ENCODE data around the gene IPMK.
A peak's percentile ranks its signal among the peaks of the same experiment; 100 is the strongest.
"Not testable (repeated sequence)": the region's sequence is repeated elsewhere in the genome, so short reads cannot be mapped to it uniquely, and the experiment has no call there.

IPMK gene

DNA sequence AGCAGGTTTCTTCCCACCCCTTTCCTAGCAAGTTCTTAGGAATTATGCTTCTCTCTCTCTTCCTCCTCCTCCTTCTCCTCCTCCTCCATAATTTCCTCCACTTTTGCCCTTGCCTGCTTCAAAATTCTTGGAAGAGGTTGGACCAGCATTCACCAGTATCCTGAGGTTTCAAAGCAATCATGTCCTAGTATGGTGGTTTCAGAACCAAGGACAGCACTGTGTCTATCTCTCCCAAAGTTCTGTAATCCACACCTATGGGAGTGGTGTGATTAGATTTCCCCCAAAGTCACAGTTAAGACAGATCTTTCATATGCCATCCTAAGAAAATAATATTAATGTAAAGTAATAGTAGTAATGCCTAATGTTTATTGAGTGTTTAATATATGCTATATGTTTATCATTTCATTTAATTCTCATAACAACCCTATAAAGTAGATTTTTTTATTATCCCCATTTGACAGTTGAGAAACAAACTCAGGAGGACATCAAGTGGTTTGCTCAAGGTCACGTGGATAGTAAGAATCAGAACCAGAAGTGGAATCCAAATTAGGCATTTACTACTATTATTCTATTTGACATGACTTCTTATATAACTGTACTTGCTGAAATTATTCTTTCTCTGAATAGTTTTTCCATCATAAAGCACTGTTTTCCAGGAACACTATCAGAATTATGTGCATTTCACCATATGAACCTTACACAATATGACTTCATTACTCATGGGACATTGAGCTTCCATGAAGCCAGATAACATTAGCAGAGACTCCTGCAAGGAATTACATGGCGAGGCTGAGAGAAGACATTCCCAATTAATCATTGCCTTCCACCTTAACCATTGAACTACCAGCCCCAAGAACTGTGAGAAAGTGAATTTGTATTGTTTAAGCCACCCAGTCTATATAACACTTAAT lies 91.4 kb downstream of the IPMK start:
- no peak for DNase-seq
- in situ Hi-C loops (cut with MboI; ENCODE audit: low pct_unique_long_range_greater_than_20kb, low sequenced_read_pairs) = no loop called here

DNA sequence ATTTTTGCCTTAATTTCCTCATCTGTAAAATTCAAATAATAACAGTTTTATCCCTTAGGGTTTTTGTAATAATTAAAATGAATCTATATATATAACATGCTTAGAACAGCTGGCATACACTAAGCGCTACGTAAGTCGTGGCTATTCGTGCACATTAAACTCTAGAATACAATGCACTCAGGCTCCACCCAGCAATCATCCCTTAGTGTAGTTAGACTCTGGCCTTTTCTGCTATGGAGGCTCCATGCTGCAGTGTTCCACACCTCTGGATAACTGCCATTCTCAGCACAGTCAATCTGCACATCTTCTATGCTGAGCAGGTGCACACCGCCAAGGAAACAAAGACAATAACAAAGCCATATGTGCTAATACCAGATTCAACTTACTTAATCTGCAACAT lies 92.9 kb downstream of the IPMK start:
- in situ Hi-C loops (cut with MboI; ENCODE audit: low pct_unique_long_range_greater_than_20kb, low sequenced_read_pairs) = no loop called here
- no peak for DNase-seq

DNA sequence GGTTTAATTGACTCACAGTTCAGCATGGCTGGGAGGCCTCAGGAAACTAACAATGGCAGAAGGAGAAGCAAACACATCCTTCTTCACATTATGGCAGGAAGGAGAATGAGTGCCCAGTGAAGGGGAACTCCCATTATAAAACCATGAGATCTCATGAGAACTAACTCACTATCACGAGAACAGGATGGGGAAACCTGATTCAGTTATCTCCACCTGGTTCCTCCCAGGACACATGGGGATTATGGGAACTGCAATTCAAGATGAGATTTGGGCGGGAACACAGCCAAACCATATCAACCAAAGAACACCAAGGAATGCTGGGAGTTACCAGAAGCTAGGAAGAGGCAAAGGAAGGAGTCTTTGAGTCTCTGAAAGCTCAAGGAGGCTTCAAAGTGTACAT lies 94.3 kb downstream of the IPMK start:
- in situ Hi-C loops (cut with MboI; ENCODE audit: low pct_unique_long_range_greater_than_20kb, low sequenced_read_pairs) = no loop called here
- DNase-seq = no peak

DNA sequence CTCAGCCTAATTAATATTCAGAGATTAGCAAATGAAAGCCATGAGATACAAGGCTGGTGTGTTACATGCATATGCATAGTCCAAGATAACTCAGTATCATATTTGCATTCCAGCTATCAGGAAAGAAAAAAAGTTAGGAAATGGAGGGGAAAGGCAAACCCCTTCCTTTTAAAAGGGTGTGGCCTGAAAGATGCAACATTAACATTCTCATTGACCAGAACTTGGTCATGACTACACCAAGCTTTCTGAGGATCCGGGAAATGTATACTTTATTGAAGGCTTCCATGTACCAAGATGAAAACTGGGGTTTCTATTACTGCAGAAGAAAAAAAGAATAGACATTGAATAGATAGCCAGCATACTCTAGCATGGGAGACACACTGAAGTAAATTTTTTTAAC lies 96.5 kb downstream of the IPMK start:
- in situ Hi-C loops (cut with MboI; ENCODE audit: low pct_unique_long_range_greater_than_20kb, low sequenced_read_pairs) = no loop called here
- DNase-seq = no peak

- in situ Hi-C loops (cut with MboI; ENCODE audit: low pct_unique_long_range_greater_than_20kb, low sequenced_read_pairs) = no loop called here
- DNase-seq = no peak
Observed at GRCh38 chr10:58164517-58164916, 103.2 kb downstream of the IPMK start.

GRCh38 chr10:58158806-58159205 lies 108.9 kb downstream of the IPMK start:
- in situ Hi-C loops (cut with MboI; ENCODE audit: low pct_unique_long_range_greater_than_20kb, low sequenced_read_pairs) = no loop called here
- no peak for DNase-seq

- DNase-seq = peak; percentile 74
- in situ Hi-C loops (cut with MboI; ENCODE audit: low pct_unique_long_range_greater_than_20kb, low sequenced_read_pairs) = no loop called here
Observed at GRCh38 chr10:58157076-58157766, 110.5 kb downstream of the IPMK start.

GRCh38 chr10:58155941-58156340 lies 111.8 kb downstream of the IPMK start:
- DNase-seq; in situ Hi-C loops (cut with MboI; ENCODE audit: low pct_unique_long_range_greater_than_20kb, low sequenced_read_pairs): not testable (repeated sequence)

DNA sequence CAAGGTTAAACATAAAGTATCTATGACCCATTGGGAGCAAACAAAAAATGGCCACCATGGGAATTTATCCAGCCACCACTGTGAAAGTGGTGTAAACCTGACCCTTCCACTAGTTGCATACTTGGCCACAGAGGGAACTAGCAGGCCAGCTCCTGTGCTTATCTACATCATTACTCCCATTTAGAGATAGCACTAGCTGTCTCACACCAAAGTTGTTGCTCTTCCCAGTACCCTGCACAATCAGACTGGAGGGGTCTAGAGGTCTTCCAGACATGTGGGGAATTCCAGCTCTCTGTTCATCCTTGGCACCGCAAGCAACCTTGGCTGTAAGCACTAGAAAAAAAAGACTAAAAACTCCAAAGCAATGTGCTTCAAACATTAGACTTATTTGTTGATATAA lies 113.9 kb downstream of the IPMK start:
- no peak for DNase-seq
- in situ Hi-C loops (cut with MboI; ENCODE audit: low pct_unique_long_range_greater_than_20kb, low sequenced_read_pairs) = no loop called here

GRCh38 chr10:58152673-58153263 lies 114.9 kb downstream of the IPMK start:
- peak; percentile 58 for DNase-seq
- in situ Hi-C loops (cut with MboI; ENCODE audit: low pct_unique_long_range_greater_than_20kb, low sequenced_read_pairs) = no loop called here

DNA sequence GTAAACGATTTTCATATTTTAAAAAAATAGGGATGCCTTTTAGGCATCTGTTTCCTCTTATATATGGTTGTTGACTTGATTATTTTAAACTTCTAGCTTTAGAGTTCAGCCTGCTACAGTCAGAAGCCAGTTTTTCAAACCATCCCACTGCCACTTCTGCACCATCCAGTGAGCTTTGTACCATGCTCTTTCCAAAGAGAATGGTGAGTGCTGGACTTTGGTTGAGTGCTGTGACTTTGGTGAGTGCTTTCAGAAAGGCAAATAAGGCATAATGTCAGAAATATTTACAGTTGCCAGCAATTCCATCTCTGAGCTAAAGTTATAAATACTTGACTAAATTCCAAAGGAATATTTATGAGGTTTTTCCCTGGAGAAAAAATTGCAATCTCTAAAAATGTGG lies 117.4 kb downstream of the IPMK start:
- in situ Hi-C loops (cut with MboI; ENCODE audit: low pct_unique_long_range_greater_than_20kb, low sequenced_read_pairs) = no loop called here
- no peak for DNase-seq

DNA sequence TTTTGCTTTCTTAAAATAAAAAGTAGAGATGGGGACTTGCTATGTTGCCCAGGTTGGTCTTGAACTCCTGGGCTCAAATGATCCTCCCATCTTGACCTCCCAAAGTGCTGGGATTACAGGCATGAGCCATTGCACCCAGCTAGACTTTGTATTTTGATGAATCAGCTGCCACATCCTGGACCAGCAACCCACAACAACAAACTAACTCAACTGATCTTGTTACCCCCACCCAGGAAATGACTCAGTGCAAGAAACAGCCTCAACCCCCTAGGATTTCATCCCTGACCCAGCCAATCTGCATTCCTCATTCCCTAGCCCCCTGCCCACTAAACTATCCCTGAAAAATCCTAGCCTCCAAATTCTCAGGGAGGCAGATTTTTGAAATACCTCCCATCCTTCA lies 123.8 kb downstream of the IPMK start:
- DNase-seq = no peak
- in situ Hi-C loops (cut with MboI; ENCODE audit: low pct_unique_long_range_greater_than_20kb, low sequenced_read_pairs) = no loop called here
